ENCODE data around the gene FOXB2.
"Not testable (repeated sequence)": the region's sequence is repeated elsewhere in the genome, so short reads cannot be mapped to it uniquely, and the experiment has no call there.

The FOXB2 gene

GRCh38 chr9:77016526-77017504 lies 2.6 kb upstream of the FOXB2 start:
- DNase-seq (ENCODE audit: low read depth in 2 of 2) = no peak

GRCh38 chr9:77017505-77017894 lies 2.0 kb upstream of the FOXB2 start:
- no peak for DNase-seq (ENCODE audit: low read depth in 2 of 2)

DNA sequence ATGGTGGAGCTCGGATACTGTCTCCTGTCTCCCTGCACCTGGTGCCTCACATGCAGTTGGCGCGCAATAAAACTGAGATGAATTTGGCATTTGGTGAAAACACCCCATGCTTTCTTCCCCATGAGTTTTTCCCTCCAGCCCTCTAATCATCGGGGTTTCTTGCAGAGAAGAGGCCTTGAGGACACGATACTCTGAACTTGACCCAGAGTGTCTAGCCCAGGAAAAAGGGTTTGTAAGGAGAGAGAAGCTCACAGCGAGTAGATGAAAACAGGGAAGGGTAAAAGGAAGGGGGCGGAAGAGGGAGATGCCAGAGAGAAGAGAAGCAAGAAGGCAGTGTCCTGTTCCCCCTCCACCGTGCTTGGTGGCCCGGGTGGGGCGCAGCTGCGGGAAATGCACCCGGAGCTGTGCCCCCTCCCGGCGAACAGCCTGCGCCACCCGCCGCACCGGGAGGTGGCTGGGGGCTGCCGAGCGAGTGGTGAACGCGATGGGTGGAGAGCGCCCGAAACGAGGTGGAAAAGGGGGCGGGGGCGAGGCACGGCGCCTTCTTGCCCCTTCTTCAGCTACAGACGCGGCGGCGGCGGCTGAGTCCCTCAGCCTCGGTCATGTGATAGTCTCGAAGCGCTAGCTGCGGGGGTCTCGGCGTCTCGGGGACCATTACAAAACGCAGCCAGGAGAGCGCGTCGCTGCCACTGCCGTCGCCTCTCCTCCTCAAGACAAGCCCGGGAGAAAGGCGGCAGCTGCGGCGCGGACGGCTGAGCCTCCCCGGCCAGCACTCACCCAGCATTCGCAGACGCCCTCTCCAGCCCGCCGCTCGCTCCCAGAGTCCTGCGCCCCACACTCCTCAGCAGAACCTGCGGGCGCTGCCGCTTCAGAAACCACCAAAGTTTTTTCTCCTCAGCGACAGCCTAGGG lies 1.1 kb upstream of the FOXB2 start:
- no peak for DNase-seq (ENCODE audit: low read depth in 2 of 2)

DNA sequence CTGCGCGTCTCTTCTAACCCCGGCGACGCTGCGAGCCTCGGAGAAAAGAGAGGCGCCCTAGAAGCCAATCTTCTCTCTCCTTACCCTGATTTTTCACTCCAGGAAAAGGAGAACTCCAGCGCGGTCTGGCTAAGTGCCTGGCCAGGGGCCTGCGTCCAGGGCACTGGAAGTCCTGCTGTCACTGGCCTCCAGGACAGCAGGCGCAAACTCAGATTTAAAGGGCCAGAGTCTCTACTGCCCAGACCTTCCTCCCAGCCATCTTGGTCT lies 553 bp upstream of the FOXB2 start:
- DNase-seq (ENCODE audit: low read depth in 2 of 2) = no peak

DNA sequence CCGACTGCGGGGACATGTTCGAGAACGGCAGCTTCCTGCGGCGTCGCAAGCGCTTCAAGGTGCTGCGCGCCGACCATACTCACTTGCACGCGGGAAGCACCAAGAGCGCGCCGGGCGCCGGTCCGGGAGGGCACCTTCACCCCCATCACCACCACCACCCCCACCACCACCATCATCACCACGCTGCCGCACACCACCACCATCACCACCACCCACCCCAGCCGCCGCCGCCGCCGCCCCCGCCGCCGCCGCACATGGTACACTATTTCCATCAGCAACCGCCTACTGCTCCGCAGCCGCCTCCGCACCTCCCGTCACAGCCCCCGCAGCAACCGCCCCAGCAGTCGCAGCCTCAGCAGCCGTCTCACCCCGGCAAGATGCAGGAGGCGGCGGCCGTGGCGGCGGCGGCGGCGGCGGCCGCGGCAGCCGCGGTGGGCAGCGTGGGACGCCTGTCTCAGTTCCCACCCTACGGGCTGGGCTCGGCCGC lies 514 bp downstream of the FOXB2 start:
- DNase-seq (ENCODE audit: low read depth in 2 of 2) = no peak

GRCh38 chr9:77020413-77021290 lies 1.2 kb downstream of the FOXB2 start:
- DNase-seq (ENCODE audit: low read depth in 2 of 2) = no peak

GRCh38 chr9:77021291-77021894 lies 1.9 kb downstream of the FOXB2 start:
- DNase-seq (ENCODE audit: low read depth in 2 of 2) = no peak

GRCh38 chr9:77021922-77022782 lies 2.7 kb downstream of the FOXB2 start:
- DNase-seq (ENCODE audit: low read depth in 2 of 2) = no peak

GRCh38 chr9:77022783-77023440 lies 3.5 kb downstream of the FOXB2 start:
- no peak for DNase-seq (ENCODE audit: low read depth in 2 of 2)

DNA sequence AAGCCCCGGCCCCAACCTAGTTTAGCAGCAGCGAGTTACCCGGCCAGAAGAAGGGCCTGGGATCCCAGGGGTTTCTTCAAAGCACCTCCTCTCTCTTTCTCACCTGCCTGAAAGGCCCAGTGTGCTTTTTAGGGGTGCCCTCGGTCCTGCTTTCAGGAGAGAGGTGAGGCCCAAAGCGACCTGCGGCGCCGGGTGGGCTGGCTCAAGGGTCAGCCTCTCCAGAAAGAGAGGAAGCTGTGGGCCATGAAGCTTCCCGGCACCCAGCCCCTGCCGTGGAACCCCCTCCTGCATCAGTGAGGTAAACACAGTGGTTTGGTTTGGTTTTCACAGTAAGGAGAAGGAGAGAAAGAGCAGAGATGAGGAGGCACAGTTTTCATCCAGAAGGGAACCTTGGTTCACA lies 4.3 kb downstream of the FOXB2 start:
- DNase-seq (ENCODE audit: low read depth in 2 of 2) = no peak

DNA sequence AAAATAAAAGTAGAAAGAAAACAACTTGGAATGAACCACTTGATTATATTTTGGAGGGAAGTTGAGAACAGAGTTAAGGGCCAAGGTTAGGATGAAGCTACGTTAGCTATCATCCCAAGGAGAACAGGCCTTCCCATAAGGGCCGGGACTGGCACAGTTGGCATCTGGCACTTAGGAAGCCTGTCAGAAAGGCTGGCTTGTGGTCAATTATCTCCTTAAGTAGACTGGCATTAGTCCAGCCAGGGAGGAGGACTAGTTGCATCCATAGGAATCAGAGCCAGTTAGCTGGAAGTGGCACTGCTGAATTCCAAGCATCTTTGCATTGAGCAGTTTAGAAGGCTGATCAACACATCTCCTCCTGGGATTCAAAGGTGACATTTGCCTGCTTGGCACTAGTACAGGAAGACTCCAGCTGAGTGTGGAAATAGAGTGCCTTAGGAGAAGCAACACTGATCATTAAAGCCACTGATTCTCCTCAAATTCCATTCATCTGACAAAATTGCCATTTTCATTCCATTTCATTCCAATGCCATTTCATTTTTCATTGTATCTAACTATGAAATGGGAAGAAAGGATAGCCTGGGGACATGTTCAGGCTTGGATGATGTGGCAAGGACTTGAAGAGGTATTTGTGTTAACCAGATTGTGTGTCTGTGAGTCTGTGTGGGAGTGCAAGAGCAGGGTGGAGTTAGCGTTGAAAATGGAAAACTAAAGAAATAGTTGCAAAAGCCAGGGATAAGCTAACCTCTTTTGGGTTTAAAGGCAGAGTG lies 5.5 kb downstream of the FOXB2 start:
- DNase-seq (ENCODE audit: low read depth in 2 of 2) = no peak

DNA sequence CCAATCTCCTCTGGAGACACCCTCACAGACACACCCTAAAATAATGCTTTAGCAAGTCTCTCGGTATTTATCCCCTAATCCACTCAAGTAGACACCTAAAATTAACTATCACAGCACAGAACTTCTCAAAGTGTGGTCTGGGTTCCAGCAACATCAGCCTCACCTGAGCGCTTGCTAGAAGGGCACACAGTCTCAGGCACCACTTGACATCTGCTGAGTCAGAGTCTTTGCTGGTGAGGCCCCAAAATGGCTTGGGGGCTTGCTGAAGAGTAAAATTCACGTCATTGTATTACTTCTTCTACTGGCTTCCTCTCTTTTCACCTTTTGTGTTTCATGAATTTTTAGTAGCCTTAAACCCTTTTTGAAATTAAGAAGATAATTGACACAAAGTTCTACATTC lies 9.0 kb downstream of the FOXB2 start:
- no peak for DNase-seq (ENCODE audit: low read depth in 2 of 2)

DNA sequence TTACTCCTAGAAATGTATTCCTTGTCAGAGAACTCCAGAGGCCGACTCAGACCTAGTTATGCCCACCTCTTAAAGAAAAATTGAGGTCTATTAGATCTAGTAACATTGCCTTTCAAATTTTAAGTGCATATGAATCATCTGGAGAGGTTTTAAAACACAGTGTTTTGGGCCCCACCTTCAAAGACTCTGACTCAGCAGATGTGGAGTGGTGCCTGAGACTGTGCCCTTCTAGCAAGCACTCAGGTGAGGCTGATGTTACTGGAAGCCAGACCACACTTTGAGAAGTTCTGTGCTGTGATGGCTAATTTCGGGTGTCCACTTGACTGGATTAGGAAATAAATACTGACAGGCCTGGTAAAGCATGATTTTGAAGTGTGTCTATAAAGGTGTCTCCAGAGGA lies 10.6 kb downstream of the FOXB2 start:
- no peak for DNase-seq (ENCODE audit: low read depth in 2 of 2)

DNA sequence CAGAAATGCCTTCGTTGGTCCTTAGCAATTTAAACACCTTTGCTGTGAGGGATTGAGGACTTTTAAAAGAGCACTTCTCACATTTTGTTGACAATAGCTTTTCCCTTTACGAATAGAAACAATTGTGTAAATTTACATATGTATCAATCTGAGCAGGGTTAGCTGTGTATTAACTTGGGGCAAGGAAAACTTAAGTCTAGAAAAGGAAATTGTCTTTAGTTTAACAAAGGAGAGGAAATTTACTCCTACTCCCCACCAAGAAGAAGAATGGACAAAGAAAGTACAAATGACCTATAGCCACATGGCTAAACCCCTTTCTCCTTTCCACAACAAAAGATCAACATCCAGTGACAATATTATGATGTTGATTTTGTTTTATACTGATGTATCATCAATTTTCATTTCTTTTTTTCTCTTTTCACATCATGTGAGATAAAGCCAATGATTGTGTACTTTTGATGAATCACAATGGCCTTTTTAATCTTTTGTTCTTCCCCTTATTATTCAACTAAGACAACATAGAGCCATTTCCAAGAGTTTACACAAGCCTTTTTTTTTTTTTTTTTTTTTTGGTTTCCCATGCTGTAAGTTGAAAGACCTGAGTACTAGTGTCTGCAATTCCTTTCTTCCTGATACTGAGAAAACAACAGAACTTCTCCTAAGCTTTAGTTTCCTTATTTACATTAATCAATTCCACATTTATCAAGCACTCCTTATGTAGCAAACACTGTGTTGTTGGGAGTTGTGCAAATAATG lies 19.0 kb downstream of the FOXB2 start:
- DNase-seq (ENCODE audit: low read depth in 2 of 2) = no peak

DNA sequence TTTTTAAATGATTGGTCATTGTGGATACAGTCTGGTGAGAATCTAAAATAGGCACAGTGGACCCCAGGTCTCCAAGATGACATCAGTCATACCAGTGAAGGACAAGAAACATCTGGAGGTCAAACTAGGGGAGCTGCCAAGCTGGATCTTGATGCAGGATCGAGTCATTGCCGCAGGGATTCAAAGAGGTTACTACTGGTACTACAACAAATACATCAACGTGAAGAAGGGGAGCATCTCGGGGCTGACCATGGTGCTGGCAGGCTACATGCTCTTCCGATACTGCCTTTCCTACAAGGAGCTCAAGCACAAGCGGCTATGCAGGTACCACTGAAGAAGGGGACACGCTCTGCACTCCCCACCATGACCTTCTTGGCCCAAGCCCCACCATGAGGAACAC lies 20.9 kb downstream of the FOXB2 start:
- no peak for DNase-seq (ENCODE audit: low read depth in 2 of 2)

DNA sequence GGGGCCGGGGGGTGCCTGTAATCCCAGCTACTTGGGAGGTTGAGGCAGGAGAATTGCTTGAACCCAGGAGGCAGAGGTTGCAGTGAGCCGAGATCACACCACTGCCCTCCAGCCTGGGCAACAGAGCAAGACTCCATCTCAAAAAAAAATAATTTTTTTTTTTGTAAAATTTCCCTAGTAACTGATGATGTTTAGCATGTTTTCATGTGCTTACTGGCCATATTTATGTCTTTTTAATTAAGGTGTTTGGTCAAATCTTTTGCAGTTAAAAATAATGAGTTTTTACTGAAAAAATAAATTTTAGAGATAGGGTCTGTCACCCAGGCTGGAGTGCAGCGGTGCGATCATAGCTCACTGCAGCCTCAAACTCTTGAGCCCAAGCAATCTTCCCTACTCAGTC lies 24.3 kb downstream of the FOXB2 start:
- DNase-seq (ENCODE audit: low read depth in 2 of 2) = not testable (repeated sequence)

DNA sequence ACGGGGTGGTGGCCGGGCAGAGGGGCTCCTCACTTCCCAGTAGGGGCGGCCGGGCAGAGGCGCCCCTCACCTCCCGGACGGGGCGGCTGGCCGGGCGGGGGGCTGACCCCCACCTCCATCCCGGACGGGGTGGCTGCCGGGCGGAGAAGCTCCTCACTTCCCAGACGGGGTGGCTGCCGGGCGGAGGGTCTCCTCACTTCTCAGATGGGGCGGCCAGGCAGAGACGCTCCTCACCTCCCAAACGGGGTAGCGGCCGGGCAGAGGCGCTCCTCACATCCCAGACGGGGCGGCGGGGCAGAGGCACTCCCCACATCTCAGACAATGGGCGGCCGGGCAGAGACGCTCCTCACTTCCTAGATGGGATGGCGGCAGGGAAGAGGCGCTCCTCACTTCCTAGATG lies 41.2 kb downstream of the FOXB2 start:
- not testable (repeated sequence) for DNase-seq (ENCODE audit: low read depth in 2 of 2)

DNA sequence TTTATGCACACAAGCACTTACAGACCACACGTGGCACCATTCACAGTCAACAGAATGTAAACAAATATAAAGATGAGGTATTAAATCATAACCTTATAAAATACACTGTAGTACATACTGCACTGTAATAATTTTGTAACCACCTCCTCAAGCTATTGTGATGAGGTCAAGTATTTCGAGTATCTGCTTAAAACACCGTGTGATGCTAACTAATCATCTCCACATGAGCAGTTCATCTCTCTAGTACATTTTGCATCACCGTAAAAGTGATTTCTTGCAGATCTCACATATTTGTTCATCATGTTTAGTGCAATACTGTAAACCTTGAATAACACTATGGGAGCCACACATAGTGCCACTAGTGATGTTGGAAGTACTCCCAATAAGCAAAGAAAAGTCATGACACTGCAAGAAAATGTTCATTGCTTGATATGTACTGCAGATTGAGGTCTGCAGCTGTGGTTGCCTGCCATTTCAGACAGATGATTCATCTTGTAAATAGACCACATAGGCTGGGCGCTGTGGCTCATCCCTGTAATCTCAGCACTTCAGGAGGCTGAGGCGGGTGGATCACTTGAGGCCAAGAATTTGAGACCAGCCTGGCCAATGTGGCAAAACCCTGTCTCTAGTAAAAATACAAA lies 44.3 kb downstream of the FOXB2 start:
- DNase-seq (ENCODE audit: low read depth in 2 of 2) = no peak

Data from stimulated activated CD8-positive, alpha-beta memory T cell treated with anti-CD3 and anti-CD28 coated beads, Interleukin-2, amount 100 ng/mL, for 48 hours (primary cell).